H1 (cell line): ENCODE measurements around the gene THBS4. TPM values are rescaled to one million over a fixed set of nuclear protein-coding genes. Genes with fewer than 3 reads are reported as not detected.

Experiments
- CTCF ChIA-PET: fragments of 300-600 bp; sonication (Branson Sonifier 250); formaldehyde crosslinking; loops from one replicate; lab custom pipeline; 2021; ENCODE audit not compliant: partially characterized antibody; lab: Charles Lee
- POLR2A ChIA-PET: fragments of 300-600 bp; sonication (Branson Sonifier 250); formaldehyde crosslinking; loops from one replicate; lab custom pipeline; 2021; ENCODE audit warnings: inconsistent platforms; ENCODE audit not compliant: partially characterized antibody; lab: Charles Lee
- DNase-seq, 2 experiments: peaks; one replicate each; pipeline versions ENCODE4 v3.0.0 to v3.0.0-alpha.2; 2010 to 2022; ENCODE audit warnings: low spot score in 2 of 2, low read depth in 1 of 2, mixed read lengths in 1 of 2
- FAIRE-seq: peaks from 2 replicates; lab custom pipeline; 2011; peaks lifted over from hg19 to GRCh38; lab: Jason Lieb, UNC
- H2AFZ ChIP-seq: 2 replicates; pipeline ENCODE4 v1.8.1; 2012; ENCODE audit warnings: low read length, inconsistent platforms
- H2AK5ac ChIP-seq: 2 replicates; pipeline ENCODE4 v1.6.1; 2013; ENCODE audit warnings: low read depth, low read length
- H2BK120ac ChIP-seq: replicated peaks from 2 replicates; pipeline ENCODE3; 2013; ENCODE audit warnings: low read depth, low read length, inconsistent platforms
- H2BK12ac ChIP-seq: 2 replicates; pipeline ENCODE4 v1.6.1; 2013; ENCODE audit warnings: low read depth, low read length
- H2BK15ac ChIP-seq: 2 replicates; pipeline ENCODE4 v1.6.1; 2013; ENCODE audit warnings: low read length
- H2BK20ac ChIP-seq: 2 replicates; pipeline ENCODE4 v1.6.1; 2013; ENCODE audit warnings: low read length
- H2BK5ac ChIP-seq: 2 replicates; pipeline ENCODE4 v1.6.1; 2013; ENCODE audit warnings: low read depth, low read length
- H3K14ac ChIP-seq: 2 replicates; pipeline ENCODE4 v1.6.1; 2013; ENCODE audit warnings: inconsistent platforms; ENCODE audit not compliant: insufficient read length
- H3K18ac ChIP-seq: 2 replicates; pipeline ENCODE4 v1.6.1; 2013; ENCODE audit warnings: low read length; ENCODE audit errors: extremely low read depth
- H3K23ac ChIP-seq: 2 replicates; pipeline ENCODE4 v1.6.1; 2013; ENCODE audit warnings: inconsistent platforms; ENCODE audit not compliant: insufficient read length
- H3K23me2 ChIP-seq: 2 replicates; pipeline ENCODE4 v1.6.1; 2013; ENCODE audit warnings: low read depth, low read length
- H3K27ac ChIP-seq: 2 replicates; pipeline ENCODE4 v1.6.1; 2011; ENCODE audit warnings: low read depth, low read length, inconsistent platforms
- H3K27me3 ChIP-seq, 4 experiments: replicated peaks in 1 of 4; 1 replicate in 1 of 4; 2 replicates in 3 of 4; pipeline versions ENCODE4 v1.6.1 to v1.8.1; 2011 to 2013; ENCODE audit warnings: low read length in 3 of 4, mild to moderate bottlenecking in 3 of 4, inconsistent platforms in 2 of 4, mixed read lengths in 2 of 4, moderate library complexity in 1 of 4; ENCODE audit not compliant: control insufficient read depth in 3 of 4, insufficient read depth in 3 of 4; ENCODE audit errors: extremely low read depth in 1 of 4
- H3K36me3 ChIP-seq, 4 experiments: 2 replicates each; pipeline versions ENCODE4 v1.6.1 to v1.8.1; 2011 to 2013; ENCODE audit warnings: mild to moderate bottlenecking in 4 of 4, low read length in 3 of 4, moderate library complexity in 2 of 4, control low read depth in 1 of 4, inconsistent platforms in 1 of 4; ENCODE audit not compliant: insufficient read depth in 4 of 4, control insufficient read depth in 2 of 4
- H3K4ac ChIP-seq: replicated peaks from 2 replicates; pipeline ENCODE3; 2013; ENCODE audit warnings: low read length, low read depth, mixed read lengths, inconsistent platforms; ENCODE audit not compliant: insufficient read length
- H3K4me1 ChIP-seq, 4 experiments: replicated peaks in 1 of 4; 1 replicate in 1 of 4; 2 replicates in 3 of 4; pipeline versions ENCODE4 v1.6.1 to v1.8.1; 2011 to 2013; ENCODE audit warnings: low read length in 3 of 4, inconsistent platforms in 2 of 4, mixed read lengths in 1 of 4; ENCODE audit not compliant: insufficient read depth in 4 of 4, control insufficient read depth in 3 of 4
- H3K4me2 ChIP-seq, 2 experiments: 2 replicates each; pipeline versions ENCODE4 v1.6.1 to v1.8.1; 2011 to 2013; ENCODE audit warnings: low read depth in 2 of 2, low read length in 2 of 2, control low read depth in 1 of 2, inconsistent platforms in 1 of 2, mild to moderate bottlenecking in 1 of 2; ENCODE audit not compliant: insufficient read depth in 1 of 2
- H3K4me3 ChIP-seq, 4 experiments: fragments of 200-600, 300-600 bp in 1 of 4; sonication (generic), shearing (Covaris generic), sonication (Bioruptor Twin) in 1 of 4; 2 replicates each; pipeline versions ENCODE4 v1.5.1 to v1.8.1; 2011 to 2016; ENCODE audit warnings: low read length in 4 of 4, low read depth in 3 of 4, control low read depth in 2 of 4, inconsistent platforms in 2 of 4, mild to moderate bottlenecking in 2 of 4, mixed read lengths in 1 of 4, moderate library complexity in 1 of 4; ENCODE audit not compliant: insufficient read depth in 2 of 4; ENCODE audit errors: extremely low read depth in 1 of 4
- H3K56ac ChIP-seq: replicated peaks from 2 replicates; pipeline ENCODE3; 2013; ENCODE audit warnings: low read depth, mild to moderate bottlenecking, mixed read lengths, low read length, inconsistent platforms; ENCODE audit not compliant: insufficient read length
- H3K79me1 ChIP-seq: 2 replicates; pipeline ENCODE4 v1.6.1; 2013; ENCODE audit warnings: low read depth, low read length, control low read depth
- H3K79me2 ChIP-seq, 2 experiments: 2 replicates each; pipeline versions ENCODE4 v1.6.1 to v1.8.1; 2012 to 2013; ENCODE audit warnings: low read length in 2 of 2, mild to moderate bottlenecking in 2 of 2, inconsistent platforms in 1 of 2; ENCODE audit not compliant: insufficient read depth in 2 of 2, control insufficient read depth in 1 of 2
- H3K9ac ChIP-seq, 4 experiments: replicated peaks in 1 of 4; 1 replicate in 1 of 4; 2 replicates in 3 of 4; pipeline versions ENCODE4 v1.6.1 to v1.8.1; 2011 to 2013; ENCODE audit warnings: low read depth in 3 of 4, low read length in 3 of 4, control low read depth in 2 of 4, mild to moderate bottlenecking in 2 of 4, moderate library complexity in 2 of 4, inconsistent platforms in 1 of 4; ENCODE audit errors: extremely low read depth in 1 of 4
- H3K9me3 ChIP-seq, 2 experiments: 2 replicates each; pipeline versions ENCODE4 v1.6.1 to v1.8.1; 2012 to 2013; ENCODE audit warnings: mild to moderate bottlenecking in 2 of 2, moderate library complexity in 2 of 2, control low read depth in 1 of 2, inconsistent platforms in 1 of 2, low read depth in 1 of 2, low read length in 1 of 2, mixed read lengths in 1 of 2; ENCODE audit not compliant: insufficient read depth in 2 of 2
- H4K20me1 ChIP-seq, 2 experiments: replicated peaks in 1 of 2; 2 replicates each; pipeline versions ENCODE3 to v1.8.1; 2011 to 2013; ENCODE audit warnings: inconsistent platforms in 2 of 2, low read length in 2 of 2, mild to moderate bottlenecking in 1 of 2; ENCODE audit not compliant: insufficient read depth in 2 of 2, control insufficient read depth in 1 of 2
- H4K5ac ChIP-seq: 2 replicates; pipeline ENCODE4 v1.6.1; 2013; ENCODE audit warnings: low read length, low read depth, mixed read lengths, inconsistent platforms; ENCODE audit not compliant: insufficient read length
- H4K8ac ChIP-seq: 2 replicates; pipeline ENCODE4 v1.8.0; 2013; ENCODE audit warnings: mild to moderate bottlenecking, moderate library complexity, low read length, inconsistent platforms; ENCODE audit not compliant: insufficient read depth; ENCODE audit errors: extremely low read depth
- H4K91ac ChIP-seq: replicated peaks from 2 replicates; pipeline ENCODE3; 2013; ENCODE audit warnings: low read length, mixed read lengths, inconsistent platforms; ENCODE audit not compliant: insufficient read length
- CBX8 ChIP-seq: fragments of 300-800, 300-1000 bp; sonication (generic); IDR thresholded peaks from 2 replicates; pipeline ENCODE4 v1.7.1; 2016; ENCODE audit warnings: low read depth, low read length, borderline replicate concordance
- CEBPB ChIP-seq: IDR thresholded peaks from 2 replicates; pipeline ENCODE4 v1.6.1; 2012; ENCODE audit warnings: low read depth, low read length
- CTBP2 ChIP-seq: IDR thresholded peaks from 2 replicates; pipeline ENCODE4 v1.7.0; 2011; ENCODE audit warnings: borderline replicate concordance, mild to moderate bottlenecking, moderate library complexity, mixed read lengths, low read length; ENCODE audit not compliant: insufficient read depth, insufficient read length
- EZH2 ChIP-seq: fragments of 200-600 bp; sonication (generic); IDR thresholded peaks from 2 replicates; pipeline ENCODE4 v1.7.1; 2012; ENCODE audit warnings: low read depth, mild to moderate bottlenecking, moderate library complexity, low read length, inconsistent platforms; ENCODE audit not compliant: severe bottlenecking
- FOSL1 ChIP-seq: IDR thresholded peaks from 2 replicates; pipeline ENCODE4 v1.6.1; 2011; ENCODE audit warnings: mild to moderate bottlenecking, low read depth, low read length, moderate library complexity; ENCODE audit not compliant: insufficient read depth
- JUND ChIP-seq: IDR thresholded peaks from 2 replicates; pipeline ENCODE4 v1.6.1; 2011; ENCODE audit warnings: mild to moderate bottlenecking, improper control_type of control experiment, low read length
- KDM1A ChIP-seq: fragments of 200-600, 300-600 bp; sonication (generic); IDR thresholded peaks from 2 replicates; pipeline ENCODE4 v1.7.1; 2016; ENCODE audit warnings: mild to moderate bottlenecking, low read length, borderline replicate concordance
- KDM4A ChIP-seq: IDR thresholded peaks from one replicate; pipeline ENCODE4 v1.7.1; 2012; ENCODE audit warnings: low read depth, mild to moderate bottlenecking, moderate library complexity, low read length, inconsistent platforms; ENCODE audit not compliant: severe bottlenecking
- NANOG ChIP-seq: IDR thresholded peaks from 2 replicates; pipeline ENCODE4 v1.6.1; 2011; ENCODE audit warnings: low read length, low read depth, mild to moderate bottlenecking, inconsistent platforms; ENCODE audit not compliant: insufficient read depth, poor library complexity, severe bottlenecking
- RBBP5 ChIP-seq: IDR thresholded peaks from 2 replicates; pipeline ENCODE4 v1.7.1; 2012; ENCODE audit warnings: low read depth, mild to moderate bottlenecking, inconsistent platforms, low read length, moderate library complexity, borderline replicate concordance
- SRF ChIP-seq: IDR thresholded peaks from 2 replicates; pipeline ENCODE4 v1.6.1; 2011; ENCODE audit warnings: mild to moderate bottlenecking, low read depth, low read length, moderate library complexity
- SUZ12 ChIP-seq: fragments of 200-600 bp; sonication (generic); IDR thresholded peaks from 2 replicates; pipeline ENCODE4 v1.6.1; 2012; ENCODE audit warnings: mild to moderate bottlenecking, inconsistent platforms, low read length, moderate library complexity, mixed read lengths
- TCF12 ChIP-seq: IDR thresholded peaks from 2 replicates; pipeline ENCODE4 v1.6.1; 2011; ENCODE audit warnings: low read depth, mild to moderate bottlenecking, low read length
- polyA plus RNA-seq, 7 experiments: library from polyadenylated mRNA; depleted of rRNA in 3 of 7; stranded (reverse) in 5 of 7; unstranded in 2 of 7; fragments of >200 nt in 5 of 7; fragments of 200-250 nt in 2 of 7; gene quantifications; 1 replicate in 5 of 7; 2 replicates in 1 of 7; 4 replicates in 1 of 7; pipeline versions ENCODE4 v1.2.1 to v1.2.3, GENCODE V29; 2011 to 2013; ENCODE audit warnings: missing spikeins in 2 of 7, mixed read lengths in 2 of 7
- total RNA-seq: library from RNA; stranded (reverse); fragmentation: NEBNext Ultra II Directional; extraction: Animal tissue kit (Norgen Biotek cat#: 25700); gene quantifications from 2 replicates; pipeline ENCODE4 v1.2.1, GENCODE V29; 2021

Gene THBS4
- total and polyA plus RNA-seq, 2 of the 8 experiments (the other 6 are each of a cell fraction or from before 2014, with no cell fraction given) = 12.8 to 25.4 TPM

DNA sequence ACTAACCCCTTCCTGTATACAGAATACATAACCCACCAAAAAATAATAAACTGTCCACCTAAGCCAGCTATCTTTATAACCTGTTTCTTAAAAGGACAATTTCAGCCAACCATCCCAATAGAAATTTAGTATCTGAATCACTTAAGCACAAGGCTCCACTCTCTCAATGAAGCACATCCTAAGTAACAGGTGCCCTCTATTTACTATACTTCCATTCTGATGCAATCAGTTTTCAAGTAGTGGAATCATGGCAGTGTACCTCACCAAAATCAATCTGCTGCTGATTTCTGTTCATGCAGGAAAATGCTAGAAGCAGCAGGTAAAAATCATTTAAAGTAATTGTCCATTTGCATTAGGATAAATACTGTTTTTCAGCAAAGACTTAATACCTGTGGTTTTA, 48.9 kb upstream of the THBS4 start:
- H4K8ac ChIP-seq = no peak overlapping the region
- H3K56ac ChIP-seq = no peak overlapping the region
- CTCF ChIA-PET = no interaction called here
- H3K18ac ChIP-seq = no peak overlapping the region
- no peak overlapping the region for H3K4me3 ChIP-seq
- no peak overlapping the region for H4K91ac ChIP-seq
- no peak overlapping the region for H3K9ac ChIP-seq
- no peak overlapping the region for H2BK15ac ChIP-seq
- no peak overlapping the region for H2BK120ac ChIP-seq
- peaks cover 9 to 74% (median 44%) of the 10 kb centered on the region in 4 experiments for H3K36me3 ChIP-seq
- H3K4me2 ChIP-seq = no peak overlapping the region
- DNase-seq (no peak), FAIRE-seq (no peak)
- no peaks in the 10 kb centered on the region for H3K9me3 ChIP-seq
- no peak overlapping the region for H2AK5ac ChIP-seq
- H2AFZ ChIP-seq = no peak overlapping the region
- POLR2A ChIA-PET = interaction anchor here (0.7 to 2.9 kb wide), 2 partner anchors 11 to 52 kb away, joined by 3 to 12 read pairs; no protein-coding TSS in a partner anchor
- peaks cover 0 to 14% of the 10 kb centered on the region in 2 experiments; a peak in 2 of 4 replicates for H3K79me2 ChIP-seq
- no peaks in the 10 kb centered on the region; the same call in 1 of the 2 replicates for H3K79me1 ChIP-seq
- no peak overlapping the region for H2BK20ac ChIP-seq
- H2BK12ac ChIP-seq = no peak overlapping the region
- H2BK5ac ChIP-seq = no peak overlapping the region
- no peaks in the 10 kb centered on the region for H4K20me1 ChIP-seq
- H3K27me3 ChIP-seq = no peaks in the 10 kb centered on the region
- H4K5ac ChIP-seq = no peak overlapping the region
- no peak overlapping the region for H3K23ac ChIP-seq
- H3K4ac ChIP-seq = no peak overlapping the region
- no peak overlapping the region for H3K14ac ChIP-seq
- H3K23me2 ChIP-seq = 0 out of 2 replicates have a peak, but pooled peaks cover under 1% of the 10 kb centered on the region
- H3K4me1 ChIP-seq = peaks cover 0 to 2% (median 0%) of the 10 kb centered on the region in 4 experiments; a peak in 1 of 7 replicates
- no peak overlapping the region for H3K27ac ChIP-seq
- TF ChIP-seq TCF12 (no peak), NANOG (no peak), SUZ12 (no peak), CTBP2 (no peak), RBBP5 (no peak), CBX8 (no peak), KDM1A (no peak), FOSL1 (no peak), EZH2 (no peak), KDM4A (no peak), CEBPB (no peak), SRF (no peak), JUND (no peak)
